Measurements from ENCODE around the gene ZC3H12D.

The ZC3H12D gene

DNA sequence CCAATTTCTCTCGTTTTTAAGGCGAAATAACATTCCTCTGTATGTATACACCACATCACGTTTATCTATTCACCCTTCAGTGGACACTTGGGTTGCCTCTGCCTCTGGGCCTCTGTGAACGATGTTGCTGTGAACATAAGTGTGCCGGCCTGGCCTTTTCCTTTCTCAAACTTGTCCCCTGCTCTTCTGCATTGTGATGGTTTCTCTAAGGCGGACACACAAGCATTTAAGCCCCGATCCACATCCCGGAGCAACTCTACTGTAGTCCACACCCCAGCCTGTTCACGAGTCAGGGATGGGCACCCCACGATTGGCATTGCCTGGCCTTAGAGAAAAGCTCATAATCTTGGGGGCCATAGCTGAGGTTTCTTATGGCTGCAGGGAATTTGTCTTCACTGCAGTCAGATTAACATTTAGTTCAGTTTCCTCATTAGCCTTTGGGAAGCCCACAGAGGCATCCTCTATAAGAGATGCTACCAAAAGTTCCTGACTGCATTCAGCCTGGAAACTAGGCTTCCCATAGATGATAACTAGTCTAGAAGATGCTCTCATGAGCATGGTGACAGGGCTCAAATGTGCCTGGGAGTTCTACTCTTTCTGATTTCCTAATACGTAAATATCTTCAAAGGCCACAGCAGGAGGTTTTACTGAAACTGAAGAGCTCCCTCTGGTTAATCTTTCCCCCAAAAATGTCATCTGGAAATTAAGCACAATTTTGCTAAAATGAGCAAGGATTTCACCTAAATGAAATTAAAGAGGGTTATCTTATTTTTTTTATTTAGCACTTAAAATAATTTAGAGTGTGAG is 762 bp downstream of the ZC3H12D start:
- H3K4me1 ChIP-seq (ENCODE audit: control insufficient read depth, insufficient read depth, low read length): no peaks in the 10 kb centered on the region
- H3K36me3 ChIP-seq (ENCODE audit: control insufficient read depth in 2 of 2, insufficient read depth in 1 of 2, low read length in 2 of 2): no peaks in the 10 kb centered on the region
- POLR2A ChIA-PET: interaction anchor here (1.4 kb wide), 1 partner anchor 10 kb away, joined by 3 read pairs; no protein-coding TSS in a partner anchor
- no peak overlapping the region for H3K4me3 ChIP-seq (ENCODE audit: low read depth, low read length)
- no peaks in the 10 kb centered on the region for H3K9me3 ChIP-seq (ENCODE audit: control insufficient read depth, insufficient read depth, low read depth, low read length)
- H3K27ac ChIP-seq (ENCODE audit: extremely low read depth, low read depth, low read length): no peak overlapping the region
- TF ChIP-seq REPIN1 (tag by site-specific recombination; IDR thresholded peaks at IDR 0.05; ENCODE audit: low read depth) (no peak), ZNF350 (tag by site-specific recombination; IDR thresholded peaks at IDR 0.05) (no peak), ZNF521 (tag by site-specific recombination; IDR thresholded peaks at IDR 0.05) (no peak), ZNF366 (tag by site-specific recombination; conservative IDR thresholded peaks at IDR 0.05) (no peak), MYNN (tag by site-specific recombination; IDR thresholded peaks at IDR 0.05; ENCODE audit: borderline replicate concordance) (no peak), IKZF3 (tag by site-specific recombination; IDR thresholded peaks at IDR 0.05) (no peak), ZNF214 (tag by site-specific recombination; IDR thresholded peaks at IDR 0.05; ENCODE audit: borderline replicate concordance) (no peak), ZNF530 (tag by site-specific recombination; IDR thresholded peaks at IDR 0.05; ENCODE audit: low read depth) (no peak), ZNF426 (tag by site-specific recombination; IDR thresholded peaks at IDR 0.05) (no peak), ZNF747 (tag by site-specific recombination; IDR thresholded peaks at IDR 0.05) (no peak), SCRT2 (tag by site-specific recombination; IDR thresholded peaks at IDR 0.05) (no peak), ZNF621 (tag by site-specific recombination; IDR thresholded peaks at IDR 0.05) (no peak)
- TF ChIP-seq, protein P1, sequence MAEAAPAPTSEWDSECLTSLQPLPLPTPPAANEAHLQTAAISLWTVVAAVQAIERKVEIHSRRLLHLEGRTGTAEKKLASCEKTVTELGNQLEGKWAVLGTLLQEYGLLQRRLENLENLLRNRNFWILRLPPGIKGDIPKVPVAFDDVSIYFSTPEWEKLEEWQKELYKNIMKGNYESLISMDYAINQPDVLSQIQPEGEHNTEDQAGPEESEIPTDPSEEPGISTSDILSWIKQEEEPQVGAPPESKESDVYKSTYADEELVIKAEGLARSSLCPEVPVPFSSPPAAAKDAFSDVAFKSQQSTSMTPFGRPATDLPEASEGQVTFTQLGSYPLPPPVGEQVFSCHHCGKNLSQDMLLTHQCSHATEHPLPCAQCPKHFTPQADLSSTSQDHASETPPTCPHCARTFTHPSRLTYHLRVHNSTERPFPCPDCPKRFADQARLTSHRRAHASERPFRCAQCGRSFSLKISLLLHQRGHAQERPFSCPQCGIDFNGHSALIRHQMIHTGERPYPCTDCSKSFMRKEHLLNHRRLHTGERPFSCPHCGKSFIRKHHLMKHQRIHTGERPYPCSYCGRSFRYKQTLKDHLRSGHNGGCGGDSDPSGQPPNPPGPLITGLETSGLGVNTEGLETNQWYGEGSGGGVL (tag by site-specific recombination; IDR thresholded peaks at IDR 0.05): no peak
- TF ChIP-seq, protein P2, sequence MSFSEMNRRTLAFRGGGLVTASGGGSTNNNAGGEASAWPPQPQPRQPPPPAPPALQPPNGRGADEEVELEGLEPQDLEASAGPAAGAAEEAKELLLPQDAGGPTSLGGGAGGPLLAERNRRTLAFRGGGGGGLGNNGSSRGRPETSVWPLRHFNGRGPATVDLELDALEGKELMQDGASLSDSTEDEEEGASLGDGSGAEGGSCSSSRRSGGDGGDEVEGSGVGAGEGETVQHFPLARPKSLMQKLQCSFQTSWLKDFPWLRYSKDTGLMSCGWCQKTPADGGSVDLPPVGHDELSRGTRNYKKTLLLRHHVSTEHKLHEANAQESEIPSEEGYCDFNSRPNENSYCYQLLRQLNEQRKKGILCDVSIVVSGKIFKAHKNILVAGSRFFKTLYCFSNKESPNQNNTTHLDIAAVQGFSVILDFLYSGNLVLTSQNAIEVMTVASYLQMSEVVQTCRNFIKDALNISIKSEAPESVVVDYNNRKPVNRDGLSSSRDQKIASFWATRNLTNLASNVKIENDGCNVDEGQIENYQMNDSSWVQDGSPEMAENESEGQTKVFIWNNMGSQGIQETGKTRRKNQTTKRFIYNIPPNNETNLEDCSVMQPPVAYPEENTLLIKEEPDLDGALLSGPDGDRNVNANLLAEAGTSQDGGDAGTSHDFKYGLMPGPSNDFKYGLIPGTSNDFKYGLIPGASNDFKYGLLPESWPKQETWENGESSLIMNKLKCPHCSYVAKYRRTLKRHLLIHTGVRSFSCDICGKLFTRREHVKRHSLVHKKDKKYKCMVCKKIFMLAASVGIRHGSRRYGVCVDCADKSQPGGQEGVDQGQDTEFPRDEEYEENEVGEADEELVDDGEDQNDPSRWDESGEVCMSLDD (tag by site-specific recombination; IDR thresholded peaks at IDR 0.05): no peak
- CTCF ChIA-PET: interaction anchor here (0.7 to 1.0 kb wide), 2 partner anchors 27 to 33 kb away, joined by 3 read pairs; no protein-coding TSS in a partner anchor

DNA sequence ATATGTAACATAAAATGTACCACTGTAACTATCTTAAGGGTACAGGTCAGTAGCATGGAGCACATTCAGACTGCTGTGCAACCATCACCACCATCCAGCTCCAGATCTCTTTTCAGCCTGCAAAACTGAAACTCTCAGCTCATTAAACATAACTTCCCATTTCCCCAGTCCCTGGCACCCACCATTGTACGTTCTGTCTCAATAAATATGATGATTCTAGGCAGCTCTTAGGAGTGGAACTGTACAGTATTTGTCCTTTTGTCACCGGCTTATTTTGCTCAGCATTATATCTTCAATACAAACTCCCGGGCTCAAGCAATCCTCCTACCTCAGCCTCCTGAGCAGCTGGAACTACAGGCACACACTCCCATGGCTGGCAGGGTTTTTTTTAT is 1.5 kb downstream of the ZC3H12D start:
- H3K4me1 ChIP-seq (ENCODE audit: control insufficient read depth, insufficient read depth, low read length): no peaks in the 10 kb centered on the region
- ChIA-PET CTCF (no interaction called here), POLR2A (interaction anchor here (1.4 kb wide), 1 partner anchor 9 kb away, joined by 3 read pairs; no protein-coding TSS in a partner anchor)
- TF ChIP-seq ZNF610 (tag by site-specific recombination; IDR thresholded peaks at IDR 0.05; ENCODE audit: borderline replicate concordance) (no peak), MEIS1 (CRISPR knock-in tag; IDR thresholded peaks at IDR 0.05; ENCODE audit: borderline replicate concordance) (no peak), ZNF549 (tag by site-specific recombination; IDR thresholded peaks at IDR 0.05) (no peak), ZNF747 (tag by site-specific recombination; IDR thresholded peaks at IDR 0.05) (no peak), ZNF146 (tag by site-specific recombination; IDR thresholded peaks at IDR 0.05) (no peak)
- TF ChIP-seq, protein P3, sequence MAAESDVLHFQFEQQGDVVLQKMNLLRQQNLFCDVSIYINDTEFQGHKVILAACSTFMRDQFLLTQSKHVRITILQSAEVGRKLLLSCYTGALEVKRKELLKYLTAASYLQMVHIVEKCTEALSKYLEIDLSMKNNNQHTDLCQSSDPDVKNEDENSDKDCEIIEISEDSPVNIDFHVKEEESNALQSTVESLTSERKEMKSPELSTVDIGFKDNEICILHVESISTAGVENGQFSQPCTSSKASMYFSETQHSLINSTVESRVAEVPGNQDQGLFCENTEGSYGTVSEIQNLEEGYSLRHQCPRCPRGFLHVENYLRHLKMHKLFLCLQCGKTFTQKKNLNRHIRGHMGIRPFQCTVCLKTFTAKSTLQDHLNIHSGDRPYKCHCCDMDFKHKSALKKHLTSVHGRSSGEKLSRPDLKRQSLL (tag by site-specific recombination; IDR thresholded peaks at IDR 0.05): no peak
- no peak overlapping the region for H3K27ac ChIP-seq (ENCODE audit: extremely low read depth, low read depth, low read length)
- no peak overlapping the region for H3K4me3 ChIP-seq (ENCODE audit: low read depth, low read length)
- no peaks in the 10 kb centered on the region for H3K9me3 ChIP-seq (ENCODE audit: control insufficient read depth, insufficient read depth, low read depth, low read length)
- no peaks in the 10 kb centered on the region for H3K36me3 ChIP-seq (ENCODE audit: control insufficient read depth in 2 of 2, insufficient read depth in 1 of 2, low read length in 2 of 2)

Measured in HEK293 (cell line).